Globus pallidus (tissue), 1 donor: ENCODE measurements around the gene MAST1.
"Not testable (repeated sequence)": the region's sequence is repeated elsewhere in the genome, so short reads cannot be mapped to it uniquely, and the experiment has no call there.

Experiments
- DNase-seq: peaks from one replicate; pipeline ENCODE4 v3.0.0-alpha.2; 2015; ENCODE audit warnings: low spot score

MAST1 gene

DNA sequence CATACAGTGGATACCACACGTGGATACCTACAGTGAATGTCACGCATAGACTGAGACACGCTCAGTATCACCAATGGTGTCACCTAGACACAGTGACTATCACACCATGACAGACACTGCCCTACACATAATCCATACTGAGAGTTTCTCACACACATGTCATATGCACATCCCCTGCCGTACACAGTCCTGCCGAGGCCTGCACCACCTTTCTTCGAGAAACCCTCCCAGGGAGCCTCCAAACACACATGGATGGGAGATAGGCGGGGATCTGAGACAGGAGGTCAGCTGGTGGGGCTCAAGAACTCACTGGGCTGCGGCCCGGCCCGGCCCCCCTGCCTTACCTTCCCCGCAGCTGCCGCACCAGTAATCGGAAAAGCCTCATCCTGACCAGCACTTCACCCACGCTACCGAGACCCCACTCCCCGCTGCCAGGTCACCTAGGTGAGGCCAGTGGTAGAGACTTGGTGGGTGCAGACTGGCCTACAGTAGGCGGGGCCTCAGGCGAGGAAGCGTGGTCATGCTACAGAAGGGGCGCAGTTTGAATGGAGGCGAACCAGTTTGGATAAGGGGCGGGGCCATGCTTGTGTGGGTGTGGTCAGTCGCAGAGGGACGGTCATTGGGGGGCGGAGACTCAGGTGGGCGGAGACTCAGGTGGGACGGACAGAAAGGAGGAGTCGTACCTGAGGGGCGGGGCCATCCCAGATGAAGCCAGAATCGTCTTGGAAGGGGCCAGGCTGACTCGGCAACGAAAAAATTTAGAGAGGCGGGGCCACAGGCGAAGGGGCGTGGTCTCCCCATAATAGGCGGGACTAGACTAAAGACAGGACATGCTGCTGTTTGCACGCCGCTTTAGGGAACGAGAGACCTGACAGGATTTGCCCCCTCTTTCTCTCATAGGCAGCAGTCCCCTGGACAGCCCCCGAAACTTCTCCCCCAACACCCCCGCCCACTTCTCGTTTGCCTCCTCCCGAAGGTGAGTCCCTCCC is 2.1 kb downstream of the MAST1 start:
- DNase-seq = no peak

DNA sequence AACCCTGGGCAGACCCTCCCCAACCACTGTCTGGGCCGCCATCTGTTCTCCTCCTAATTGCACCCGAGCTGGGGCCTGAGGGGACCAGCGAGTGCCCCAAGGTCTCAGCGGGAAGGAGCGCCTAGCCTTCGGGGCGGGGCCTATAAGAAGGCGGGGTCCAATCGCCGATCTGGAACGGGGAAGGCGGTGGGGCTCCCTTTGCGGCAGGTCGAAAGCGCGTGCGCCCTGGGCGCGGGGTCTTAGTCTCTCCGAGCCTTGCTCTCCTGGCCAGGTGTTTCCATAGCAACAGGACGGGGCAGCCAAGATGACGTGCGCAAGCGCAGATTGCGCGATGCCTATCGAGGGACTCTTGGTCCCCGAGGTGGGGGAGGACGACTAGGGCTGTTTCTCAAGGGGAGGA is 2.8 kb downstream of the MAST1 start:
- no peak for DNase-seq

DNA sequence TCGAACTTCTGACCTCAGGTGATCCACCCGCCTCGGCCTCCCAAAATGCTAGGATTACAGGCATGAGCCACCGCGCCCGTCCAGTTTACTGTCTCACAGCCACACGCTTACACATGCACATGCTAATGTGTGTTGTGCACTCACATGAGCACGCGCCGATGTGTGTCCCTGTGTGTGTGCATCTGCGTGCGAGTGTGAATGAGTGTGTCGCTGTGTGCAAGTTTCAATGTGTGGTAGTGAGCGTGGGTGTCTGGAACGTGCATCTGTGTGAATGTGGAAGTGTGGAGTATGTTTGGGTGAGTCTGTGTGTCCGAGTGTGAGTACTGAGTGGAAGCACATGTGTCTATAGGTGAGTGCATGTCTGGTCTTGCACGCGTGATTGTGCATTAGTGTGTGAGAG is 4.2 kb downstream of the MAST1 start:
- no peak for DNase-seq

DNA sequence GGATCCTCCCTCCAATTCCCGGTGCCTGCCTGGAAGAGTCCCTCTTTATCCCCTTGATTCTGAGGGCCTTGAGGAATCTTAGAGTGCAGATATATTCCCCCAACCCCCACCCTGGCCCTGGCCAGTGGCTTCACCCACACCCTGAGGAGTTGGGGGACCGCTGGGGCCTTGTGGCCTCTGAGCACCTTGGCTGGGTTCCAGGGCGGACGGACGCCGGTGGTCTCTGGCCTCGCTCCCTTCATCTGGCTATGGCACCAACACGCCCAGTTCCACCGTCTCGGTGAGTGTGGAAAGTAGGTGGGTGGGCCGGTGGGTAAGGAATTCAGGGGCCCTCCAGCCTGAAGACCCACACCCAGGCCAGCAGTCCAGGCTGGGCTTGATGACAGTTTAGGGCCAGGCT is 5.0 kb downstream of the MAST1 start:
- no peak for DNase-seq

DNA sequence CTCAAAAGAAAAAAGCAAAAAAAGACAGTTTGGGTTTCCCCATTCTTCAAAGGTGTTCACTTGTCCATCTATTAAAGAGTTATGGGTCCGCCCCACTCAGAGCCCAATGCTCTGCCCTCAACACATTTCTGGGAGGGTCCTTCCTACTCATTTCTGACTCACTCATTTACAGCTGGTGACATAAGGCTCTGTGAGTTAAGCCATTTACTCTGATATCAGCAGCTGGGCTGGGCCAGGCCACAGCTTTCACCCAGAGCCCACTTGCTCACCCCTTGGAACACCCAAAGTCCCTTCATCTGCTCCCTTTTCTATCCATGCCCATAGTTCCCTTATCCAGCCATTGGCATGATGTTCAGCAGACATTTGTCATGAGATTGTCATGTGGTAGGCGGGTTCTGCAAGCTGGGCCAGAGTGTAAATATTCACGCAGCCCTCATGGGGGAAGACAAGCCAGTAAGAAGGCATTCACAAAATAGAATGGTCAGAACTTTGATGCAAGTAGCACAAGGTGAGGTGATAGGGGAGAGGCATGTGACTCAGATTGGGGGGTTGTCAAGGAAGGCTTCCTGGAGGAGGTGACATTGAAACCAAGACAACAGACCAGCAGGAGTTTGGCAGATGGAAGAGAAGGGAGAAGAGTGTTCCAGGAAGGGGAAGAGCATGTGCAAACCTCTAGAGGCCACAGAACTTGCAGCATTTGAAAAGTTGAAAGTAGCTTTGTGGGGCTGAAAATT is 5.9 kb downstream of the MAST1 start:
- no peak for DNase-seq

DNA sequence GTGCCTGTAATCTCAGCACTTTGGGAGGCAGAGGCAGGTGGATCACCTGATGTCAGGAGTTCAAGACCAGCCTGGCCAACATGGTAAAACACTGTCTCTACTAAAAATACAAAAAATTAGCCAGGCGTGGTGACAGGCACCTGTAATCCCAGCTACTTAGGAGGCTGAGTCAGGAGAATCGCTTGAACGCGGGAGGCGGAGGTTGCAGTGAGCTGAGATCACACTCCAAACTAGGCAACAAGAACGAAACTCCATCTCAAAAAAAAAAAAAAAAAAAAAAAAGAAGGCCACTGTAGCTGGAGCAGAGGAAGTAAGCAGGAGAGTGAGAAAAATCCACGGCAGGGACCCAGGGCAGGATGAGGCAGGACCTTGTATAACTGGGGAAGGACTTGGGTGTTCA is 8.3 kb downstream of the MAST1 start:
- not testable (repeated sequence) for DNase-seq

DNA sequence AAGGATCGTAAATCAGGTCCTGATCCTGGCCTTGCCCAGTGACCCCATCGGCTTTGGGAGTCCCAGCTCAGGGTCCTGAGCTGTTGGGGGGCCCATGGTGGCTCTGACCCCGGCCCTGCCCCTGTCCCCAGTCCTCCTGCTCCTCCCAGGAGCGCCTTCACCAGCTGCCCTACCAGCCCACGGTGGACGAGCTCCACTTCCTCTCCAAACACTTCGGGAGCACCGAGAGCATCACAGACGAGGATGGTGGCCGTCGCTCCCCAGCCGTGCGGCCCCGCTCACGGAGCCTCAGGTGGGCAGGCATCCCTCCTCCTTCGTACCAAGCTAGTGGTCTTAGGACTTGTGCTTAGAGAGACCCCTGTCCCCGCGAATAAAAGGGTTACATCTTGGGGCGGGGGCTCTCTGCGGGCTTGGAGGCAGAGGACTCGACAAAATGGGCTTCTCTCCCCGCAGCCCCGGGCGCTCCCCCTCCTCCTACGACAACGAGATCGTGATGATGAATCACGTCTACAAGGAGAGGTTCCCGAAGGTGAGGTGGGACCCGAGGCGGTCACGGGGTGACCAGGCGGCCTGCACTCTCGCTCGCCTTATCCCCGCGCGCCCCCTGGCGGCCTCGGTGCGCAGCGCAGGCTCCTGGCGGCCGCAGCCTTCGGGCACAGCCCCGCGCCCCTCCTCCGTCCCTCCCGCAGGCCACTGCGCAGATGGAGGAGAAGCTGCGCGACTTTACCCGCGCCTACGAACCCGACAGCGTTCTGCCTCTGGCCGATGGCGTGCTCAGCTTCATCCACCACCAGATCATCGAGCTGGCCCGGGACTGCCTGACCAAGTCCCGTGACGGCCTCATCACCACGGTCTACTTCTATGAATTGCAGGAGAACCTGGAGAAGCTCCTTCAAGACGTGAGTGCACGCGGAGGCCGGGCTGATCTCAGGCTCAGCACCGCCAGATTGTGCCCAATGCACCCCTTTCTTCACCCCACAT is 9.1 kb downstream of the MAST1 start:
- peak; percentile 59 for DNase-seq

DNA sequence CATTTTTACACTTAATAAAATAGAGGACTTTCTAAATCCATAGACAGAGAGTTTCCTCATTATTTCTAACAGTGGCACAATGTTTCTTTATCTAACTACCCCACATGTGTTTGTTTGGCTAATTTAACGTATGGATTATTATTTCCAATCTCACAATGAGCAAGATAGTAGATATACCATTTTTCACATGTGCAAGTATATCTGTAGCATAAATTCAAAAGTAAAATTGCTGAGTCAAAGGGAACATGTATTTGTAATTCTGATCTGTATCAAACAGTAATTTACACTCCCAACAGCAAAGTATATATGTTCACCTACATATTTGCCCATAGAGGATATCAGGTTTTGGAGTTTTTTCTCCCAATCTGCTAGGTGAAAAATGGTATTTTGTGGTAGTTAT is 18.3 kb downstream of the MAST1 start:
- DNase-seq = no peak

DNA sequence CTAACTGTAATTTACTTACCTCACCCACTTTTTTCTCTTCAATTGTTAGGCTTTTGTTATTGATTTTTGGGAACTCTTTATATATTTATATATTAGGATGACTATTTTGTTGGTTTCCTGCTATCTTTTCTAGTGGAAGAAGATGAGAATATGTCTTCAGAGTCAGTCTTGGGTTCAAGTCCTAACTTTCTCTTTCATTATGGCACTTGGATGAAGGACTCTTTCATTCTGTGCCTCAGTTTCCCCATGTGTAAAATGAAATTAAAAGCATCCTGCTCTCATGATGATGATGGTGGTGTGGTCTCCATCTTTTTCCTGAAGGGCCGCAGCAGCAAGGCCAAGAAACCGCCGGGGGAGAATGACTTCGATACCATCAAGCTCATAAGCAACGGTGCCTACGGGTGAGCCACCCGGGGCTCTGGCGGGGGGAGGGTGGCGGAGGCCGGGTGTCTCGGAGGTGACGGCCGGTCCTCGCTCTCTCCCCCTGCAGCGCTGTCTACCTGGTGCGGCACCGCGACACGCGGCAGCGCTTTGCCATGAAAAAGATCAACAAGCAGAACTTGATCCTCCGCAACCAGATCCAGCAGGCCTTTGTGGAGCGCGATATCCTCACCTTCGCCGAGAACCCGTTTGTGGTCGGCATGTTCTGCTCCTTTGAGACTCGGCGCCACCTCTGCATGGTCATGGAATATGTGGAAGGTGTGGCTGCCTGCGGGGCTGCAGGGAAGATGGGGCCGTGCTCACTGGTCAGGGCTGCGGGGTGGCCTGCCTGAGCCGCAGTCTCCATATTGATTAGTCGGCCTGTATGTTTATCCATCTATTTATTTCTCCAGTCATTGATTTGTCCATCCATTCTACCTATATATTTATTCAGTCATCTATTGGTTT is 20.0 kb downstream of the MAST1 start:
- DNase-seq = no peak

DNA sequence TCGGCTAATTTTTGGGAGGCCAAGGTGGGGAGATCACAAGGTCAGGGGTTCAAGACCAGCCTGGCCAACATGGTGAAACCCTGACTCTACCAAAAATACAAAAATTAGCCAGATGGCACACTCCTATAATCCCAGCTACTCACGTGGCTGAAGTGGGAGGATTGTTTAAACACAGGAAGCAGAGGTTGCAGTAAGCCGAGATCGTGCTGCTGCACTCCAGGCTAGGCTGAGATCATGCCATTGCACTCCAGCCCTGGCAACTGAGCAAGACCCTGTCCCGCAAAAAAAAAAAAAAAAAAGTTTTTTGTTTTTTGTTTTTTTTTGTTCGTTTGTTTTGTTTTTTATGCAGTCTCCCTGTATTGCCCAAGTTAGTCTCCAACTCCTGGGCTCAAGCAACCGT is 21.2 kb downstream of the MAST1 start:
- DNase-seq = no peak

DNA sequence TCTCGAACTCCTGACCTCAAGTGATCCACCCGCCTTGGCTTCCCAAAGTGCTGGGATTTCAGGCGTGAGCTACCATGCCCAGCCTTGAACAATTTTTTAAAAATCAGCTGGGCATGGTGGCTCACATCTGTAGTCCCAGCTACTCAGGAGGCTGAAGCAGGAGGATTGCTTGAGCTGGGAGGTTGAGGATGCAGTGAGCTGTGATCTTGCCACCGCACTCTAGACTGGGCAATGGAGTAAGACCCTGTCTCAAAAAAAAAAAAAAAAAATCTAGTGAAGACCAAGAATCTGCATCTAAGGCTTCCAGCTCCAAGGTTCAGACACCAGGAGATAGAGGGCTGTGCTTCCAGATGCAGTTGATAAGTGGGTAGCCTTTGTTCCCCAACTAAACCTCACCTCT is 25.8 kb downstream of the MAST1 start:
- DNase-seq = no peak

DNA sequence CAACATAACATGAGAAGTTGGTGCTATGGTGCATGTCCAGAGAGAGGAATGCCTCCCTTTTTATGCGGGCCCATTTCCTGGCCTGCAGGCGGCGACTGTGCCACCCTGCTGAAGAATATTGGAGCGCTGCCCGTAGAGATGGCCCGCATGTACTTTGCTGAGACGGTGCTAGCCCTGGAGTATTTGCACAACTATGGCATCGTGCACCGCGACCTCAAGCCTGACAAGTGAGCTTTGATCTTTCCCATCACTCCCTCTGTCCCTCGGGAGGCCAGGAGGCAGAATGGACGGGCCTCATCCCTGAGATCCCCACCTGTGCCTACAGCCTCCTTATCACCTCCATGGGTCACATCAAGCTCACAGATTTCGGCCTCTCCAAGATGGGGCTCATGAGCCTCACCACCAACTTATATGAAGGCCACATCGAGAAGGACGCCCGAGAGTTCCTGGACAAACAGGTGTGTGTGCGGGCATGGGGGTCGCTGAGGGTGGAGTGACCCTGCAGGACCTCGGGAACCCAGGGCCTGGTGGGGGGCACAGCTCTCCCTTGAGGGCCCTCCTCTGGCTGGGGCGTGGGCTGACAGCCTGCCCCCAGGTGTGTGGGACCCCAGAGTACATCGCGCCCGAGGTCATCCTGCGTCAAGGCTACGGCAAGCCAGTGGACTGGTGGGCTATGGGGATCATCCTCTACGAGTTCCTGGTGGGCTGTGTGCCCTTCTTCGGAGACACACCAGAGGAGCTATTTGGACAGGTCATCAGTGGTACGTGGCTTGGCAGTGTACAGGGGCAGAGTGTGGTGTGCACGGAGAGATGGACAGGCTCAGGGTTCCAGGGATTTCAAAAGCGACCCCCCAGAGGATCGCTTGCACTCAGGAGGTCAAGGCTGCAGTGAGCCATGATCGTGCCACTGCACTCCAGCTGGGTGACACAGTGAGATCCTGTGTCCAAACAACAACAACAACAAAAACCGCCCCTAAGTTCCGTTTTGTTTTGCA is 26.7 kb downstream of the MAST1 start:
- DNase-seq = no peak

DNA sequence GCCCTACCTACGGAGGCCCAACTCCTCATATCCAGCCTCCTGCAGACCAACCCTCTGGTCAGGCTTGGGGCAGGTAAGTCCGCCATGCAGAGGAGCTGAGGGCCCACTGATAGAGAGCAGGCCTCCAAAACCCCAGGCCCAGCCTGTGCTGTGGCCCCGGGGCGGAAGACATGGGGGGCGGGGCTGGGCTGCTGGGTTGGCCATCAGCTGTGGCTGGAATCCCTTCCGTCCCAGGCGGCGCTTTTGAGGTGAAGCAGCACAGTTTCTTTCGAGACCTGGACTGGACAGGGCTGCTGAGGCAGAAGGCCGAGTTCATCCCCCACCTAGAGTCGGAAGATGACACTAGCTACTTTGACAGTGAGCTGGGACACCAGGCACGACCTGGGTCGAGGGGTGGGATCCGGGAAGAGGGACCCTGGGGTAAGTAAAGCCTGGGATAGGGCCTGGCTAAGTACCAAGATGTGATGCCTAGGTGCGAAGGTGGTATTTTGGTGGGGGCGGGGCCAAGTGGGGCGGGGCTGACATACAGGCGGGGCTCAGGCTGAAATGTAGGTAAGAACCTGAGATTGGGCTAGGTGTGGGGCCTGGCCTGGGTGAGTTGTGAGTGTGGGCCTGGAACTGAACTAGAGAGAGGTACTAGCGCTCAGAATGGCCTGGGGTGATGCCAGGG is 27.6 kb downstream of the MAST1 start:
- no peak for DNase-seq

DNA sequence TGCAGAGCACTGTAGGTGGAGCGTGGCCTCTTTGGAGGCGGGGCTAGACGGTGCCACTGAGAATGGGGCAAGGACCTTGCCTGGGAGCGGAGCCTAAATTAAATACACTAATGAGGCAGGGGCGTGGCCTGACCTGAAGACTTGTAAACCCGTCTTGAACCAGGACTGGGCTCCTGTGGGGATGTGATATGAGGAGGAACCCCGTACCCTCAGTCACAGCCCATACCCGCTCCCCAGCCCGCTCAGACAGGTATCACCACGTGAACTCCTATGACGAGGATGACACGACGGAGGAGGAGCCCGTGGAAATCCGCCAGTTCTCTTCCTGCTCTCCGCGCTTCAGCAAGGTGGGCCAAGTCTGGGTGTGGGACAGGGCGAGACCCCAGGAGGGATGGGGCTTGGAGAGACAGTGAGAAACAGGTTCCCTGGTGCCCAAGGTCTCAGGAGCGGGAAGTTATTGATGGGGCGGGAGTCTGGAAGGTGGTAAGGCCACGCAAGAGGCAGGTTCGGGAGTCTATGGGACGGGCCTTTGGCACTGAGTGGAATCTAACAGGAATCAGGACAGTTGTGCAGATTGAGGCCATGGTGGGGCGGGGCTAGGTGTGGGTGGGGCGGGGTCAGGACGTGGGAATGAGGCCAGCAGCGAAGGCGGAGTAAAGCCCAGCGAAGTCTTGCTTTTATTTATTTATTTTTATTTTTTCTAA is 28.3 kb downstream of the MAST1 start:
- no peak for DNase-seq

DNA sequence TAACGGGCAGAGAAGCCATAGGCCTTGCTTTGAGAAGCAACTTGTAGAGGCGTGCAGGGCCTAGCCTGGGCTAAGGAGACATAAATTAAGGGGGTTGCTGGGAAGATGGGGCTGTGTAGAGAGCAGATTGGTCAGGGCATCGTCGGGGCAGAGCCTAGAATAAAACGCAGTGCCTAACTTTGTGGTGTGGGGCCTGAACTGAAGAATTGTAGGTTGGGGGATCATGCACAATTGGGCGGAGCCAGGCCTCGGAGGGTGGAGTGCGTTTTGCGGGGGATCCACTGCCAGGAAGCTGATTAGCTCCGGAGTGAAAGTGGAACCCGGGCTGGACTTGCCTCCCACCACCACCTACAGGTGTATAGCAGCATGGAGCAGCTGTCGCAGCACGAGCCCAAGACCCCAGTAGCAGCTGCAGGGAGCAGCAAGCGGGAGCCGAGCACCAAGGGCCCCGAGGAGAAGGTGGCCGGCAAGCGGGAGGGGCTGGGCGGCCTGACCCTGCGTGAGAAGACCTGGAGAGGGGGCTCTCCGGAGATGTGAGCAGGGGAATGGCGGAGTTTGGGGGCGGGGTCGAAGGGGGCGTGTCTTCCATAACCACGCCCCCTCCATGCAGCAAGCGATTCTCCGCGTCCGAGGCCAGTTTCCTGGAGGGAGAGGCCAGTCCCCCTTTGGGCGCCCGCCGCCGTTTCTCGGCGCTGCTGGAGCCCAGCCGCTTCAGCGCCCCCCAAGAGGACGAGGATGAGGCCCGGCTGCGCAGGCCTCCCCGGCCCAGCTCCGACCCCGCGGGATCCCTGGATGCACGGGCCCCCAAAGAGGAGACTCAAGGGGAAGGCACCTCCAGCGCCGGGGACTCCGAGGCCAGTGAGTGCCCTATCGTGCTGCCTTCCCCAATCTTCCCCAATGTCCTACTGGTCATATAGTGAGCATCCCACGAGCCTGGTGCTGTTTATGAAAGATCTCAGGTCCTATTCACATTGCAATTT is 29.1 kb downstream of the MAST1 start:
- no peak for DNase-seq

DNA sequence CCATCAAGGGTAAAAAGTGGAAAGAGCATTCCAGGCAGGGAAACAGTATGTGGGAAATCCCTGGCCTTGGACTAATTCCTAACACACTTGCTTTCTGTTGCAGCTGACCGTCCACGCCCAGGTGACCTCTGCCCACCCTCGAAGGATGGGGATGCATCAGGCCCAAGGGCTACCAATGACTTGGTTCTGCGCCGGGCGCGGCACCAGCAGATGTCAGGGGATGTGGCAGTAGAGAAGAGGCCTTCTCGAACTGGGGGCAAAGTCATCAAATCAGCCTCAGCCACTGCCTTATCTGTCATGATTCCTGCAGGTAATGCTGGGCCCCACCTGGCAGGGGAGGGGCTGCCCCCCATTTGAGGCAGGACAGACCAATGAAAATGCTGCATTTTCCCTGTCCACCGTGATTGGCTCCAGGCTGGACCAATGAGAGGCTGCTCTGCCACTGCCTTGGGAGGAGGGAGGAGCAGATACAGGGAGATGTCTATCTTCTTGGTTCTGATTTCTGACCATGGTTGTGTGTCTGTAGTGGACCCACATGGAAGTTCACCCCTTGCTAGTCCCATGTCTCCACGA is 30.3 kb downstream of the MAST1 start:
- no peak for DNase-seq

DNA sequence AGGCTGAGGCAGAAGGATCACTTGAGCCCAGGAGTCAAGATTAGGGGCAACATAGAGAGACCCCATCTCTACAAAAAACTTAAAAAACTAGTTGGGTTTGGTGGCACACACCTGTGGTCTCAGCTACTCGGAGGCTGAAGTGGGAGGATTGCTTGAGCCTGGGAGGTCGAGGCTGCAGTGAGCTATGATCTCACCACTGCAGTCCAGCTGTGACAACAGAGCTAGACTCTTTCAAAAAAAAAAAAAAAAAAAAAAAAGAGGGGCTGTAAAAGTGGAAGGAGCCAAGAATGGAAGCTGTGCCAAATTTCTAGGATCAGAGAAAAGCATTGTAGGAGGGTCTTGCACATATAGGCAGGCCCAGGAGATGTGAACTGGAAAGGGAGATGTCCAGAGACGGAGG is 33.4 kb downstream of the MAST1 start:
- DNase-seq = no peak
